Astrocyte (in vitro differentiated cells and primary cell): ENCODE results near the gene PHKA1.

ENCODE experiments used
- EZH2 ChIP-seq: IDR thresholded peaks from 2 replicates; pipeline ENCODE4 v1.6.1; 2012; ENCODE audit warnings: mild to moderate bottlenecking, low read length, inconsistent platforms; ENCODE audit not compliant: insufficient read depth
- TF ChIP-seq, protein P1 (sequence below): IDR thresholded peaks from 2 replicates; pipeline ENCODE4 v1.5.1; 2011; ENCODE audit warnings: low read depth, mild to moderate bottlenecking, inconsistent platforms, low read length, moderate library complexity; ENCODE audit not compliant: insufficient read depth

DNA sequence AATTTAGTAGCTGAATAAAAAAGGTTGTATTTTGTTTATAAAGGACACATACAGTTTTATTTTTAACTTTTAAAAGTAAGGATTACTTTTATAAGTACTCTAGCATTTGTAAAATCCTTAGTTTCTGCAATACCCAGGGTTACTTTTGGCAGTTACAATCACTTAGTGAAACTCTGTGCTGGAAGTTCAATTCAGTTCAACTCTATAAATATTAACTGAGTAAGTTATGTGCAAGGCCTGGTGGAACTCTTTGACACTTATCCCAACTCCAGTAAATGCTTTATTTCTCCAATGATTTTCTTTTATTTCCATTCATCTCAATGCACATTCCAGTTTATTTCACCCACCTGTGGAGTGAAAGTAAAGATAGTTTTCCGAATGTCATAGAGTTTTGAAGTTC lies 78.2 kb downstream of the PHKA1 start:
- TF ChIP-seq, protein P1, sequence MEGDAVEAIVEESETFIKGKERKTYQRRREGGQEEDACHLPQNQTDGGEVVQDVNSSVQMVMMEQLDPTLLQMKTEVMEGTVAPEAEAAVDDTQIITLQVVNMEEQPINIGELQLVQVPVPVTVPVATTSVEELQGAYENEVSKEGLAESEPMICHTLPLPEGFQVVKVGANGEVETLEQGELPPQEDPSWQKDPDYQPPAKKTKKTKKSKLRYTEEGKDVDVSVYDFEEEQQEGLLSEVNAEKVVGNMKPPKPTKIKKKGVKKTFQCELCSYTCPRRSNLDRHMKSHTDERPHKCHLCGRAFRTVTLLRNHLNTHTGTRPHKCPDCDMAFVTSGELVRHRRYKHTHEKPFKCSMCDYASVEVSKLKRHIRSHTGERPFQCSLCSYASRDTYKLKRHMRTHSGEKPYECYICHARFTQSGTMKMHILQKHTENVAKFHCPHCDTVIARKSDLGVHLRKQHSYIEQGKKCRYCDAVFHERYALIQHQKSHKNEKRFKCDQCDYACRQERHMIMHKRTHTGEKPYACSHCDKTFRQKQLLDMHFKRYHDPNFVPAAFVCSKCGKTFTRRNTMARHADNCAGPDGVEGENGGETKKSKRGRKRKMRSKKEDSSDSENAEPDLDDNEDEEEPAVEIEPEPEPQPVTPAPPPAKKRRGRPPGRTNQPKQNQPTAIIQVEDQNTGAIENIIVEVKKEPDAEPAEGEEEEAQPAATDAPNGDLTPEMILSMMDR, result no peak
- TF ChIP-seq EZH2, result no peak
